CD4-positive, alpha-beta T cell treated with Interleukin-1 beta for 1 hour (primary cell): Measurements from ENCODE around the gene FXYD3.

Source experiments
- DNase-seq, 2 donors: peaks; one replicate each; pipeline ENCODE4 v3.0.0-alpha.2; 2020 to 2022

The FXYD3 gene, protein sequence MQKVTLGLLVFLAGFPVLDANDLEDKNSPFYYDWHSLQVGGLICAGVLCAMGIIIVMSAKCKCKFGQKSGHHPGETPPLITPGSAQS

DNA sequence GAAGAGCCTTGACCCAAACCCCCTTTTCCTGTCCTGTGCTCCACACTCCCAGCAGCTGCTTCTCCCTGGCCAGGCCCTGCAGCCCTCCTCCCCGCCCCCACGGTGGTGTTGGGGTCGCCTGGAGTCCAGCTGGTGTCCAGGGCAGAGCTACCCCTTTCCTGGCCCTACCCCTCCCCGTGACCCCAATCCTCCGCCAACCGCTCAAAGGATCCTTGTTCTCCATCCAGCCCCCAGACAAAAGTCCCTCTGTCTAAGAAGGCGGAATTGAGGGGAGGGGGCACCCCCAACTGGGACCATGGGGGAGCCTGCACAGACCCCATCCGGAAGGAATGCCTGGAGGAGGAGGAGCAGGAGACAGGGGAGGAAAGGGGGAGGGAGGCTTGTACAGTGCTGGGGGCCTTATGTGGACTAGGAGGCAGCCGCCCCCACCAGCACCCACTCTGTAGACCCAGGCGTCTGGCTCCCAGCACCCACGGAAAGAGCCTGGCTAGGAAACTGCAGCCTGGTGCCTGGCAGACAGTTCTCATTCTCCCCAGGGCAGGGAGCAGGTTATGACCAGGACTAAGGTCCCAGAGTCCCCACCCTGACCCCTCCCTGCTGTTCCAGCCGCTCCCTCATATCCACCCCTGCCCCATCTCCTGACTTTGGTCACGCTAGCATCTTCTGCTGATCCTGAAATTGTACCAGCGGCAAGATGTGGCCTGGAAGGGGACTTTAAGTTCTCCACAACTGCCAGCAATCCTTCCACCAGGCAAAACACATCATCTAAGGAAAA is at the start of gene FXYD3:
Gene FXYD3 (plus strand): TSS at position 647 of the 775 bp plus-strand sequence. CDS start 3,554 bp downstream, outside the sequence.
- DNase-seq = no peak

DNA sequence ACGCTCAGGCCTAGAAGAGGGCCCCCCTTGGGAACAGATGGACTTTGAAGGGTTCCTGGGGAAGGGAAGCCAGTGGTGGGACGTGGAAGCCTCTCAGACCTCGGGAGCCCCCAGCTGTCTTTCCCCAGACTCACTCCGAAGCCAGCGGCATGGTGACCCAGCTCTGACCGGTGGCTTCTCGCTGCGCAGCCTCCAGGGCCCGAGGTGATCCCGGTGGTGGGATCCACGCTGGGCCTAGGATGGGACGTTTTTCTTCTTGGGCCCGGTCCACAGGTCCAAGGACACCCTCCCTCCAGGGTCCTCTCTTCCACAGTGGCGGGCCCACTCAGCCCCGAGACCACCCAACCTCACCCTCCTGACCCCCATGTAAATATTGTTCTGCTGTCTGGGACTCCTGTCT is 49.5 kb upstream of the FXYD3 start:
- DNase-seq = no peak

DNA sequence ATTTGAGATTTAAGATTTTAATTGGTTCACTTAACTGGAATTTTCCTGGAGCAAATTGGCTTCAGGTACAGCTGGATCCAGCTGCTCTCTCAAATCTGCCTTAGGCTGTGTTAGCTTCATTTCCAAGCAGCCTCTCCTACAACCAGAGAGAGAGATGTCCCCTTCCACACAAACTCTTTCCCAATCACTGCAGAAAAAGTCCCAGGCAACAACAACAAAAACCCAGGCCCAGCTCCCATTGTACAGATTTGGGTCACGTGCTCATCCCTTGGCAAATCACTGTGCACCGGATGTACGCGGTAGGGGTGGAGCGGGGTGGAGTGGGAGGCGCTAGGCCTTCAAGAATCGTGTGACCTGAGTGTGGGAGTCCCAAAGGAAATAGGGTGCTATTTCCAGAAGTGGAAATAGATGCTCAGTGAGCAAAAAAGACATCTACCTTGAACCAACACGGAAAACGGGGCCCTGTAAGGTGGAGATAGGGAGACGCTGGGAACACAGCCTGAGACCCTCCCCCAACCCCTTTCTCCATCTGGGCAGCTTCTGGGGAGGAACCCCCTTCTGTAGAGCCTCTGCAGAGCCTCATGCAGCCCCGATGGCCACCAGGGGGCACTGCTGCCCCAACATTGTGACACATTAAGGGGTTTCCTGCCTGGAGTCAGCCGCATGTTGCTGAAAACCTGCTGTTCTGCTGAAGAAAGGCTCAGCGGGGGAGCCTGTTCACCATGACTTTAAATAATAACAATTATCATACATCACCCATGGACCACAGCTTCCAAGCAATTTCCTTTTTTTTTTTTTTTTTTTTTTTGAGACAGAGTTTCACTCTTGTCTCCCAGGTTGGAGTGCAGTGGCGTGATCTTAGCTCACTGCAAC is 48.7 kb upstream of the FXYD3 start:
- peak; percentile 86 to 87 for DNase-seq

DNA sequence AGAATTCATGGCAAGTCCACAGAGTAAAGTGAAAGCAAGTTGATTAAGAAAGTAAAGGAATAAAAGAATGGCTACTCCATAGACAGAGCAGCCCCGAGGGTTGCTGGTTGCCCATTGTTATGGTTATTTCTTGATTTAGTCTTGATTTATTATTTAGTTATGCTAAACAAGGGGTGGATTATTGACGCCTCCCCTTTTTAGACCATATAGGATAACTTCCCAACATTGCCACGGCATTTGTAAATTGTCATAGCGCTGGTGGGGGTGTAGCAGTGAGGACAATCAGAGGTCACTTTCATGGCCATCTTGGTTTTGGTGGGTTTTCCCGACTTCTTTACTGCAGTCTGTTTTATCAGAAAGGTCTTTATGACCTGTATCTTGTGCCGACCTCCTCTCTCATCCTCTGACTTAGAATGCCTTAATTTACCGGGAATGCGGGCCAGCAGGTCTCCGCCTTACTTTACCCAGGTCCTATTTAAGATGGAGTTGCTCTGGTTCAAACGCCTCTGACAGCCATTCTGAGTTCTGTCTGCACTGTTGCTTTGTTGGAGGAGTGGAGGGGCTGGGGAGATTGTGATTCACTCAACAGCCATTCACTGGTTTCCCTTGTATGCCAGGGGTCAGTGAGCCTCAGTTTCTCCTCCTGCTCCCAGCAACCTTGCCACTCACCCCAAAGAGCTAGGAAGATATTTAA is 46.5 kb upstream of the FXYD3 start:
- DNase-seq = no peak

DNA sequence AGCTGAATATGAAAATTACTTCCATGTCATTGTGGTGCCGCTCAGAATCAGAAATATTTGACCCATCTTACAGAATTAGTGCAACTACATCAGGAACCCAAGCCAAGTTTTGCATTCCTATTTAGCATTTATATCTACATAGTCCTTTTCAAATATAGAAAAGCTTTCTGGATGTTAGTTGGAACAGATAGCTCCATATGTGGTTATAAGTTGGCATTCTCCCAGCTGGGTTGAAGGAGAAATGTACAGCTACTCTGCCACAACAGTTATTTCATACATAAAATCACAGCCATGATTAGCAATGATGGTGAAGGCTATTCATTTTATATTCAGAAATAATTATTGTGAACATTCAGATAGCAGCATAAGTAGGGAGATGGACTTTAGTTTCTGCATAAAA is 45.9 kb upstream of the FXYD3 start:
- no peak for DNase-seq

DNA sequence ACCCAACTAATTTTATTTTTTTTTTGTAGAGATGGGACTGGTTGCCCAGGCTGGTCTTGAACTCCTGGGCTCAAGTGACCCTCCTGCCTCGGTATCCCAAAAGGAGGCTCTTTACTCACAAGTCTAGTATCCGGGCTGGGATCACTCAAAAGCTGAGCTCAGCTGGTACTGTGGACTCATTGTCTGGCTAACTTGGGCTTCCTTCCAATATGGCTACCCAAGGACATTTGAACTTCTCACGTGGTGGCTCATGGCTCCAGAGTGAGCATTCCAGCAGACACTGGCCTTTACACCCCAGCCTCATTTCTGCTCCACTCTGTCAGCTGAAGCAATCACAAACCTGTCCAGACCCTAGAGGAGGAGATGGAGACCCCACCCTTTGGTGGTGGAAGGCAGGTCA is 45.2 kb upstream of the FXYD3 start:
- no peak for DNase-seq

DNA sequence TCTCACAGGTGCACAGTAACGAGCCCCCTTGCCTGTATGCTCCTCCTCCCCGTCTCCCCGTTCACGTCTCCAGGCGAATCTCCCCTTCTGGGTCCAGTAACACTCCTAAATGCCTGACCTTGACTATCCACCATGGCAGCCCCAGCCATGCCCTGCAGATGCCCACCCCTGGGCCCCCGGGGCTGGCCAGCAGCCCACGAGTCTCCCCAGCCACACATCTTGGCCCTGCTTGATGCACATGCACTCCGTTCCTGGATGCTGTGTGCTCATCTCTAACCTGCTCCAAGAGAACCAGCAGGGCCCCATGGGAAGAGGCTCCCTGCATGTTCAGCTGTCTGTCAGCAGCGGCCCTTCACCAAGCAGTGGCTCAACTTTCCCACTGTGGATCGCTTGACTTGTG is 42.1 kb upstream of the FXYD3 start:
- DNase-seq = no peak

DNA sequence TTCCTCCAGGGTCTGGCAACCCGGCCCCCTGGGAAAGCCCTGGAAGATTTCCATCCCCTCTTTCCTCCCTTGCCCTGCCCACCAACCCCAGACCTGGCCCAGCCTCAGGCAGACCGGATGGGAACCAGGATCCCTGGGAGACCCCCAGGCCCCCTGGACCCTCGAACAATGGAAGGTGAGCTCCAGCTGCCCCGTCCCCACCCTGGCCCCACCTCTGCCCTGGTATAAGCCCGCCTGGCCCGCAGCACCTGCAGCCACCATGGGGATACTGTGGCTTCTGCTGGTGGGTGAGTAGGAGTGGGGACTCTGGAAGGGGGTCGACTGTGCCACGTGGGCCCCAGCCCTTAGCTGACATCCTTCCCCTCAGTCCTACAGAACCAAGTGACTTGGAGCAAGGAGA is 41.7 kb upstream of the FXYD3 start:
- DNase-seq = no peak

DNA sequence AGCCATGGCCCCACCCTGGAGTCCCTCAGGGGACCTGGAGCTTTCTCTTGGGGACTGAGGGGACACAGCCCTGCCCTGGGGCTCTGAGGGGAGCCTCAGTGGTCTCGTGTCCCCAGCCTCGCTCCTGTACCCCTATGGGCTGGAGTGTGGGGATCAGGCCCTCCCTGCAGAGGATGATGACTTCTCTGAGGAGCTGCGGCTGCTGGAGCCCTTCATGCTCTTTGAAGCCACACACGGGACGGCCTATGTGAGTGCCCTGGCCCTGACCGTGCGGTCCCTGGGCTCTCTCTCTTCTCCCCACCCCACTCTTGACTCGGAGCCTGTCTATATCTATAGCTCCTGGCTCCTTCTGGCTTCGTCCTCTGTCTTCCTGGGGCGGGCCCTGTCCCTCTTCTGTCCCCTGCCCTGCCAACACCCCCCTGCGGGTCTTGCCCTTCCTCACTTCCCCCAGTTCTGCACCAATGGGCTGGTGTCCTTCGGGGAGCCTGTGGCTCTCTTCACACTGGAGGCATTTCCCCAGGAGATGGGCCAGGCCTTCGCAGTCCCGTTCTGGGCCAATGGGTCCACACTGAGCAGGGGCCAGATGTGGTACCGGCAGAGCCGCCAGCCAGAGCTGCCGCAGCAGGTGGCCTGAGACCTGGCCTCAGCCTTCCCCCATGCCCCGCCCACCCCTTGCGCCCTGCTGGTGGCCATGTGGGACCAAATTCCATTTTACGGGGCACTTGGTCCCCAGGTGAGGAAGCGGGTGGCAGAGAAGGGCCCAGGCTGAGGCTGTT is 41.0 kb upstream of the FXYD3 start:
- no peak for DNase-seq

DNA sequence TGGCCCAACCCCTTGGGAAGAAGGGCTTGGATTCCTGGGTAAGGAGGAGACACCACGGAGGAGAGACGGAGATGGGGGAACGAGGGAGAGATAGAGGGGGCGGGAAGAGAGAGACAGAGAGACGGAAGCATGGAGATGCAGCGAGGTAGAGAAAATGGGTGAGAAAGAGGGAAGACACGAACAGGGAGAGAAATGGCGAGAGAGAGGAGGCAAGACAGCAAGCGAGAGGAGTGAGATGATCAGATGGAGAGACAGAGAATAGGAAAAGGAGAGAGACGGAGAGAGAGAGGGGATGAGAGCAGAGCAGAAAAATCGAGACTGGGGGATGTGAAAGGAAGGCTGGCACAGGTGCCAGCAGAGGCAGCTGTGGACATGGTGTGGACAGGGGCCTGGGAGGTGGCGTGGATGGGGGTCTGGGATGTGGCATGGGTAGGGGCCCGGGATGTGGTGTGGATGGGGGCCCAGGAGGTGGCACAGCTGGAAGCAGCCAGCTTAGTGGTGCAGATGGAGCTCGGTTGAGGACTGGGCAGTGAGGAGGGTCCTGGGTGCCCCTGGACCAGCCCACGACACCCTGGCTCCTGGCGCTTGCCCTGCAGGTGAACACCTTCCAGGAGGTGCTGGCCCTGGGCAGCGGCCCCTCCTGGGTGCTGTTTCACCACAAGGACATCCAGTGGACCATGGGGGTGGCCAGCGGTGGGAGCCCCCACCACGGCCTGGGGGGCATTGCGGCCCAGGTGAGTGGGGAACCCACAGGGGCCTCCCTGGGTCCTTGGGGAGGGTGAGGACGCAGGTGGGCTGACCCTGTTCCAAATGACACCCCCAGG is 40.2 kb upstream of the FXYD3 start:
- DNase-seq = no peak

DNA sequence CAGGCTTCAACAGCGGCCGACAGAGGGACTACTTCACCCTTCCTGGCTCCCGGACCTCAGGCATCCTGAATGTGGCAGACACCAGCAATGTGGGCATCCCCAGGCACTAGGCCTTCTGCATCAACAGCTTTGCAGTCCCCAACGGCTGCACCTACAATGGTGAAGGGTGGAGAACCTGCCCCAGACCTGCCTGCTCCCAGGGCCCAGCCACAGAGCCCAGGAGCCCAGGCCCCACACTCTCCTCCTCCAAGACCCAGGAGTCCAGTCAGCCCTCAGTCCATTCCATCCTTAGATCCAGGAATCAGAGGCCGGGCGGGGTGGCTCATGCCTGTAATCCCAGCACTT is 39.6 kb upstream of the FXYD3 start:
- no peak for DNase-seq

DNA sequence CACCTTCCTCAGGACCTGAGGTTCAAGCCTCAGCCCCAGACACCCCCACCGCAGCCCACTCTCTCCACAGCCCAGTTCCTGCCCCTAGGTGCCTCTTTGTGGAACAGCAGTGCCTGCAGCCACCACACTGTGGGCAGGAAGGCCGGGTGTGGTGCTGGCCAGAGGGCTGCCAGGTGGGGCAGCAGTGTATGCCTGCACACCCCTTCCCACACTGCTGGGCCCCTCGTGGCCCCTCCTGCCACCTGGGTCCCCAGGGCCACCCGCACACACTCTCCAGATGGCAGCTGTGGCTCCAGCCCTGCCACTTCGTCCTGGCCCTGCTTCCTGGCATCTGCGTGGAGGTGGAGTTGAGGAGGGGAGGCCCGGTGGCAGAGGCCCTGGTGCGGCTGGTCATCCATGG is 39.0 kb upstream of the FXYD3 start:
- no peak for DNase-seq

DNA sequence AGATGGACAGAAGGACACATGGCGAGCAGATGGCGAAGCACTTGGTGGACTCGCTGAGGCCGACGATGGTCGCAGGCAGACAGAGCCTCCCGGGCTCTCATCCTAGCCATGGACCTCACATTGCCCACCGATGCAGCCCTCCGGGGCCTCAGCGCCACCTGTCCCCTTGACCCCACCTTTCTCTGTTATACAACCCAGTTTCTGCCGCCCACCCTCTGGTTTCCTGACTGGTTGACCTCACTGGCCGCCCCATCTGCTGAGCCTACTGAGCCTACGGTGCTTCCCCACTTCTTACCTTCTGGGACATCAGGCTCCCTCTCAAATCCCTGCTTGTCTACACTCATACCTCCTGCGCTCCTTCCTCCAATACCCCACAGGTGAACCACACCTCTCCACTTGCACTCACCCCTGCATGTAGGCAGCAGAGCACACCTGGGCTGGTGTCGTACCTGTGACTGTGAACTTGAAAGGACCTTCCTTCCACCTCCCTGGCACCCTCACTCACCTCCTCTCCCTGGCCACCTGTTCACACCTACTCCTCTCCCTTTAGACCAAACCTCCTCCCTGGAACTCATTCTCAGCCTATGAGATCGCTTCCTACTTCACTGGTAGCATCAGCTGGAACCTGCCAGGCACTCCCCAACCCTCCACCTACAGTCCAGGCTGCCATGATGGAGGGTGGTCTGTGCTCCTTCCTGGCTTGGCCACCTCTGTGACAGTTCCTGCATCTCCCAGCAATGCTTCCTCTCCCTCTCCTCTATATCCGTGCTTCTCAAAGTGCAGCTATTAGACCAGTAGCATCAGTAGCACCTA is 38.0 kb upstream of the FXYD3 start:
- no peak for DNase-seq

DNA sequence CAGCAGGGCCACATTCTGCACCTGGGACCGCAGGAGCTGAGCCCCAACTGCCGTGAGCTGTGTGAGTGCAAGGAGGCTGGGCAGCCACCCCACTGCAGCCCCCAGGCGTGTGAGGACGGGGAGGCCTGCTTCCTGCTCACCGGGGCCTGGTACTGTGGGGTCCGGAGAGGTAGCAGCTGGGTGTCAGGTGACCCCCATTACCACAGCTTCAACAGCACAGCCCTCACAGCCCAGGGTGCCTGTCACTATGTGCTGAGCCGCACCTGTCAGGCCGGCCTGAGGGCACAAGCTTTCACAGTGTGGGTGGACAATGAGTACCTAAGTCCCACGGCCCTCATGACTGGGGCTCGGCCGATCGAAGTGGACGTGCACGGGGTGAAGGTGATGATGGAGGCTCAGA is 35.8 kb upstream of the FXYD3 start:
- no peak for DNase-seq

DNA sequence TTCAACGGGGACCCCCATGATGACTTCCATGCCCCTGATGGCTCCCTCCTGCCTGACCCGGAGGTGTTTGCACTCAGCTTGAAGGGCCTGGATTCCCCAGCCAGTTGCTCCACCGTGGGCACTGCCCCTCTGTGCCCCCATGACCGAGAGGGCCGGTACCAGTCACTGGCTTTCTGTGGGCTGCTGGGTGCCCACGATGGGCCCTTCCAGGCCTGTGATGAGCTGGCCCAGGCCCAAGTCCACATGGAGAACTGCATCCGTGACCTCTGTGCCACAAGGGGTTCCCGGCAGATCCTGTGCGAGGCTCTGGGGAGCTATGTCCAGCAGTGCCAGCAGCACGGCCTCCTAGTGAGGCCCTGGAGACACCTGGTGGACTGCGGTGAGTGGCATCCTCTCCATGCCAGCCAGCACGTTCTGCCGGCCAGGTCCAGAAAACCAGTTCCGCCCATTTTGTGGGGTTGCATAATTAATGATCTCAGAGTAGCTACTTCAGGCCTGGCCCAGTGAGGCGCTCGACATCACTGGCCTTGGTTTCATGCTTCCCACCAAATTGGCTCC is 34.9 kb upstream of the FXYD3 start:
- DNase-seq = no peak

DNA sequence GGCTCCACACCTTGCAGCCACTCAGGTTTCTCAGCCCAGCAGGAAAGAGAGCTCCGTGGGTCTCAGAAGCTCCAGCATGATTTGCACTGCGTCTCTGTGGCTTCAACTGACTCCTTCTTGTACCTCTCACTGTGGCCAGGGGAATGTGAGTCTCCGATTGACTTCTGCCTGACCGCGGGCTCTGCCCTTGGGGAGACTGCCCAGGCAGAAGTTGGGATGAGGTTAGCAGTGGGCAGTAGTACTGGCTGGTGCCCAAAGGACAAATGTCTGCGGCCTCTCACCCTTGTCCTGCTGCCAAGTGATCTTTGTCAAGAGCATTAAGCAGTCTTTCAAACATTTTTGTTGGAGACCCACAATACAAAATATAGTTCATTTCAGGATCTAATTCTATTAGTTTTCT is 34.4 kb upstream of the FXYD3 start:
- no peak for DNase-seq

DNA sequence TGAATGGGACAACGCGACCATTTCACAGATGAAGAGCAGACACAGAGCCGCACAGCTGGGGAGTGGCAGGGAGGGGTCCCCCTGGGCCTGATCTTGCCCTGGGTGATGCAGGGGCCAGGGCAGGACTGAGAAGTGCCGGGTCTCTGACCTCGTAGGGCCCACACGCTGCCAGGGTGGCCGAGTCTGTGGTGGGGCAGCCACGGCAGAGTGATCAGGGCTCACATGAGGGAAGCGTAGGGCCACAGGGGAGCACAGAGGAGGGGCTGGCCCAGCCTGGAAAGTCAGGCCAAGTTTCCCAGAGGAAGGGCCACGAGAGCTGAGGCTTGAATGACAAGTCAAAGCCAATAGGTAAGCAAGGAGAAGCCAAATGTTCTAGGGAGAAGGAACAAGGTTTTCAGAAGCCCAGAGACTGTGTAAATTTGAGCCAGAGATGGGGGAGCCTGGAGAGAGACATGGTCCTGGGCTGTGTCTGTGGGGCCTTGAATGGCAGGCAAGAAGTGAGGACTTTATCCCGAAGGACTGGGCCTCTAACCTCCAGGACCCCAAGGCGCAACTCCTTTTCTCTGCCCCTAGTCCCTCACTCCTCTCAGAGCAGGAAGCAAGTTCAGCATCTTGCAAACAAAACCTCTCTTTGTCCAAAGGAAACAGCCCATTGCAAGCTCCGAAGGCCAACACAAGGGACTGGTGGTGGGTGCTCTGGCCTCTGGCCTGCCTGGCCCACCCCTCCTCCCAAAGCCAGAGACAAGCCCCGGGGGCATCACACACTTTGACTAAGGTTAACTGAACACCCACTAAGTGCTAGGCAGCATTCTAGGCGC is 31.7 kb upstream of the FXYD3 start:
- DNase-seq = no peak

DNA sequence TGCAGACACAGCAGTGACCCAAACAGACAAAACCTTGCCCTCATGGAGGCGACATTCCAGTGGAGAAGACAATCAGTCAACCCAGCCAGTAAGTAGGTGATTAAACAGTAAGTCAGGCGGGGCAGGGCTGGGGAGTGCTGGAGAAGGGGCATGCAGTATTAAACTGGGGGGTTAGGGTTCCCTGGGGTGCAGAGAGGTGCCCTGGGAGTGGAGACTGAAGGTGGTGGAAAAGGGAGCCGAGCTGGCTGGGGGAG is 31.2 kb upstream of the FXYD3 start:
- no peak for DNase-seq

DNA sequence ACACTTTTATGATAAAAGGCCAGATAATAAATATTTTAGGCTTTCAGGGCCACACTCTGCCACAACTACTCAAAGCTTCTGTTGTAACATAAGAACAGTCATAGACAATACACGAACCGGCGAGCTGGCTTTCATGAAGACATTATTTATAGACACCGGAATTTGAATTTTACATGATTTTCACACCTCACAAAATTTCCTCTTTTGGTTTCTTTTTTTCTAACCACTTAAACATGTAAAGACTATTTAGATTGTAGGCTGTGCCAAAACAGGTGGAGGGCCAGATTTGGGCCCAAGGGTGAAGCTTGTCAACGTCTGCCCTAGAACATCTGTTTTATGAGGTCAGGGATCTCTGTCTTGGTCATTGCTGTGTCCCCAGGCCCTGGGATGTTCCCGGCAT is 29.7 kb upstream of the FXYD3 start:
- DNase-seq = peak; percentile 4 to 13

DNA sequence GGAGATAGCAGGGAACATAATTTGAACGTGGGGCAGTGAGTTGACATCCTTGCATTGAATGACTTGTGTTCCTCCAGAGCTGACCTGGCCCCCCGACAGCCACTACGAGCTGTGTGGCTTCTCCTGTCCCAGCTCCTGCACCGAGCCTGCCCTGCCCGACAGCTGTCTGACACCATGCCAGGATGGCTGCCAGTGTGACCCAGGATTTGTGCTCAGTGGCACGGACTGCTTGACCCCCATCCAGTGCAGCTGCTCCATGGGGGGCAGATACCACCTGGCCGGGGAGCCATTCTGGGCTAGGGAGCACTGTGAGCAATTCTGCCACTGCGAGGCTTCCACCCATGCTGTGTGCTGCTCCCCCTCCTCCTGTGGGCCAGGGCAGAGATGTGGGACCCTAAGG is 29.2 kb upstream of the FXYD3 start:
- no peak for DNase-seq
